ENCODE measurements around the gene KCNQ1.

The KCNQ1 gene

GRCh38 chr11:2732940-2733628, 288.3 kb downstream of the KCNQ1 start:
- Histone ChIP-seq H3K9me3 (ENCODE audit: low read length) (no peaks in the 10 kb centered on the region), H3K27ac (ENCODE audit: low read depth, low read length, poor library complexity, severe bottlenecking) (no peak overlapping the region), H4K20me1 (ENCODE audit: insufficient read depth, low read length) (no peaks in the 10 kb centered on the region), H3K4me3 (ENCODE audit: low read depth, low read length, poor library complexity, severe bottlenecking) (no peak overlapping the region), H3F3A (ENCODE audit: insufficient read depth, low read length) (no peaks in the 10 kb centered on the region), H3K9ac (ENCODE audit: low read length) (no peak overlapping the region), H3K36me3 (ENCODE audit: insufficient read depth, low read length) (no peaks in the 10 kb centered on the region), H3K4me1 (ENCODE audit: insufficient read depth, low read length, severe bottlenecking) (no peaks in the 10 kb centered on the region), H3K79me2 (ENCODE audit: insufficient read depth, low read length) (no peaks in the 10 kb centered on the region), H2AFZ (ENCODE audit: low read length) (no peak overlapping the region), H3K27me3 (ENCODE audit: insufficient read depth, low read length) (no peaks in the 10 kb centered on the region), H3K9me2 (ENCODE audit: low read depth, low read length) (no peaks in the 10 kb centered on the region), H3K4me2 (ENCODE audit: low read length) (no peak overlapping the region)
- TF ChIP-seq CTCF (IDR thresholded peaks at IDR 0.05; ENCODE audit: low read length) (no peak), EZH2 (IDR thresholded peaks at IDR 0.05; ENCODE audit: borderline replicate concordance, low read length) (no peak)

- TF ChIP-seq CTCF (IDR thresholded peaks at IDR 0.05; ENCODE audit: low read length) (no peak), EZH2 (IDR thresholded peaks at IDR 0.05; ENCODE audit: borderline replicate concordance, low read length) (no peak)
- Histone ChIP-seq H3K4me3 (ENCODE audit: low read depth, low read length, poor library complexity, severe bottlenecking) (no peak overlapping the region), H3K9me2 (ENCODE audit: low read depth, low read length) (no peaks in the 10 kb centered on the region), H3K27me3 (ENCODE audit: insufficient read depth, low read length) (no peaks in the 10 kb centered on the region), H3K4me1 (ENCODE audit: insufficient read depth, low read length, severe bottlenecking) (no peaks in the 10 kb centered on the region), H4K20me1 (ENCODE audit: insufficient read depth, low read length) (no peaks in the 10 kb centered on the region), H3K79me2 (ENCODE audit: insufficient read depth, low read length) (no peaks in the 10 kb centered on the region), H3K27ac (ENCODE audit: low read depth, low read length, poor library complexity, severe bottlenecking) (no peak overlapping the region), H3F3A (ENCODE audit: insufficient read depth, low read length) (no peaks in the 10 kb centered on the region), H3K36me3 (ENCODE audit: insufficient read depth, low read length) (no peaks in the 10 kb centered on the region), H3K9me3 (ENCODE audit: low read length) (no peaks in the 10 kb centered on the region), H3K4me2 (ENCODE audit: low read length) (no peak overlapping the region), H2AFZ (ENCODE audit: low read length) (no peak overlapping the region), H3K9ac (ENCODE audit: low read length) (no peak overlapping the region)
Measured at GRCh38 chr11:2734181-2735052, 289.6 kb downstream of the KCNQ1 start.

DNA sequence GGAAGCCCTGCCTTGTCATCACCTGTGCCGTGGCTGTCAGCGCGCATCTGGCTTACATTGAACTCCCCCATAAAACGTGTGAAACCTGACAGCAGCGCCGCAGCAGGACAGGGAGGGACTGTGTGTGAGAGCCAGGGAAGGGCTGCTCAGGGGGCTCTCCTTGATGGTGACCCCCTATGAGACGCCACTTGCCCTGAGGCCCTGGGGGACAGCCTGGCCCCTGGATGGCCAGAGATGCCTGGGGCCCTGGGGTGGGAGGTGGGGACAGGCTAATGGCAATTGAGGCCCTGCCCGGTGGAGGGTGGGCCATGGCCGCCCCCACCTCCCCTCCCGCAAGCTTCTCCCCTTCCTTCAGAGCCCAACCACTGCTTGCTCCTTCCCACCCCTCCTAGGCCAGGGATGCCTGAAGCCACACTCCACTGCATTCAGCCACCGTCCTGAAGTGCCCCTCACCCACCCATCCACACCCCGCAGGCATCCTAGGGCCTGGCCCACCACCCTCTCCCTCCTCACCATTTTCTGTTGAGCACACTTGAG, 290.3 kb downstream of the KCNQ1 start:
- Histone ChIP-seq H3F3A (ENCODE audit: insufficient read depth, low read length) (no peaks in the 10 kb centered on the region), H3K4me1 (ENCODE audit: insufficient read depth, low read length, severe bottlenecking) (no peaks in the 10 kb centered on the region), H3K4me2 (ENCODE audit: low read length) (no peak overlapping the region), H4K20me1 (ENCODE audit: insufficient read depth, low read length) (no peaks in the 10 kb centered on the region), H3K36me3 (ENCODE audit: insufficient read depth, low read length) (no peaks in the 10 kb centered on the region), H3K79me2 (ENCODE audit: insufficient read depth, low read length) (no peaks in the 10 kb centered on the region), H3K27me3 (ENCODE audit: insufficient read depth, low read length) (no peaks in the 10 kb centered on the region), H3K9me2 (ENCODE audit: low read depth, low read length) (no peaks in the 10 kb centered on the region), H2AFZ (ENCODE audit: low read length) (no peak overlapping the region), H3K4me3 (ENCODE audit: low read depth, low read length, poor library complexity, severe bottlenecking) (no peak overlapping the region), H3K9ac (ENCODE audit: low read length) (no peak overlapping the region), H3K9me3 (ENCODE audit: low read length) (no peaks in the 10 kb centered on the region), H3K27ac (ENCODE audit: low read depth, low read length, poor library complexity, severe bottlenecking) (no peak overlapping the region)
- no peak for TF ChIP-seq CTCF (IDR thresholded peaks at IDR 0.05; ENCODE audit: low read length)
- no peak for TF ChIP-seq EZH2 (IDR thresholded peaks at IDR 0.05; ENCODE audit: borderline replicate concordance, low read length)
